NAMALWA (cell line): ENCODE measurements around the gene C4orf54.

Source experiments
- DNase-seq: peaks from one replicate; pipeline ENCODE4 v3.0.0-alpha.2; 2015; ENCODE audit warnings: low spot score

Gene C4orf54

DNA sequence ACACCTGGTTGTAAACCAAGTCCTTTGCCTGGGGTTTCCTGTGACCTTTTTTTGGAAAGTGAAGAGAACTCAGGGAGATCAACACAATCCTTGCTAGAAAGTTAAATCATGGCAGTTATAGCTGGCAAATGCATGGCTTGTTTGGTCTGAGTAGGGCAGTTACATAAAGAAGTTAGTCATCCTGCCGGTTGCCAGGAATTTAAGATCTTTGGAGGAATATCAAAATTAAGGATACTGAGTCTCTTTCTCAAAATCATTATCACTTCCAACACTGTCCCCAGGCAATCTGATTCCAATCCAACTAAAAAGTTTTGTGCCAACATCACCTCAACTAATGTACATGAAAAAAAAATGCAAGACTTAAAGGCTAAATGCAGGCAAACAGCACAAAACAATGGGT, 40.3 kb downstream of the C4orf54 start:
- no peak for DNase-seq

DNA sequence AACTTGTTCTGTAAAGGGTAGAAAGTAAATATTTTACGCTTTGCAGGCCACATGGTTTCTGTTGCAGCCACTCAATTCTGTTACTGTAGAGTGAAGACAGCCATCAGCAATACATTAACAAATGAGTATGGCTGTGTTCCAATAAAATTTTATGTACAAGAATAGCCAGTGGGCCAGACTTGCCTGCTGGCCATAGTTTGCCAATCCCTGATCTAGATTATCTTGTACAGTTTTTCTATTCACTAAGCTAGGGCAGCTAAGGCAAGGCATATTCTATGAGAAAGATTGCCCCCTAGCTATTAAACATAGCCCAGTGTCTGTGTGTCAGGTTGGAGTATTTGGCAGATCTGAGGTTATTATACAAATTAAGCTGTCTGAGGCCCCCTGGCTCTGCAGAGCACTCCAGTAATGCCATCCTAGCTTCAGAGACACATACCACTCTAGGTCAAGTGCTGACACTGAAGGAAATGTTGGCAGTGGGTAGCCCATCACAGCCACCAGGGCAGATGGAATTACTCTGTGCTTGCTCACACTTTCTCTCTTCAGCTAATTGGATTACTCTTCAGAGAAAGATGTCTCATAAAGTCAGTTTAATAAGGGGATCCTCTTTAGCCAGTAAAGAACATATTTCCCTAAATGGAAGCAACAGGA, 42.3 kb downstream of the C4orf54 start:
- peak; percentile 7 for DNase-seq

- no peak for DNase-seq
These were observed 43.1 kb downstream of the C4orf54 start for GRCh38 chr4:99614491-99614890.

GRCh38 chr4:99612704-99613103, 44.9 kb downstream of the C4orf54 start:
- no peak for DNase-seq

DNA sequence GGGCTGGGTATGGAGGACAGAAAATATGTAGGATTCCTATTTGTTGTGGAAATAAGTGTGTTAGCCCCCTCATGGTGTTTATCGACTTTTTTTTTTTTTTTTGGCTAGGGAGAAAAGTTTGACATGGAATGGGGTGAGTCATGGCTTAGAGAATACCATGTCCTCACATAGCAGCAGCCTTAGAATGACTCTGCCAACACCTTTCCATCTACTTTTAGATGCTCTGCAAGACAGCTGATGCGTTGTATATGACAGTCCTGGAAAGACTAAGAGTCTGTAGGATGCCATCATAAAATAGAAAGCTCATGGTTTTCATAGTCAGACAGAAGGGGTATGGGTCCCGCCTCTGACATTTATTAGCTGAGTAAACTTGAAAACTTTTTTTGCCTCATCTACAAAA, 45.3 kb downstream of the C4orf54 start:
- DNase-seq = no peak

GRCh38 chr4:99610605-99611175, 46.9 kb downstream of the C4orf54 start:
- no peak for DNase-seq

GRCh38 chr4:99608417-99608816, 49.2 kb downstream of the C4orf54 start:
- DNase-seq = no peak
